NT2/D1 (cell line): ENCODE measurements around the gene CDYL.

Experiments
- SUZ12 ChIP-seq: IDR thresholded peaks from 2 replicates; pipeline ENCODE4 v1.6.1; 2011; ENCODE audit not compliant: insufficient read length, insufficient read depth; ENCODE audit errors: extremely low read depth
- YY1 ChIP-seq: IDR thresholded peaks from 2 replicates; pipeline ENCODE4 v1.6.1; 2011; ENCODE audit not compliant: insufficient read length, insufficient read depth

DNA sequence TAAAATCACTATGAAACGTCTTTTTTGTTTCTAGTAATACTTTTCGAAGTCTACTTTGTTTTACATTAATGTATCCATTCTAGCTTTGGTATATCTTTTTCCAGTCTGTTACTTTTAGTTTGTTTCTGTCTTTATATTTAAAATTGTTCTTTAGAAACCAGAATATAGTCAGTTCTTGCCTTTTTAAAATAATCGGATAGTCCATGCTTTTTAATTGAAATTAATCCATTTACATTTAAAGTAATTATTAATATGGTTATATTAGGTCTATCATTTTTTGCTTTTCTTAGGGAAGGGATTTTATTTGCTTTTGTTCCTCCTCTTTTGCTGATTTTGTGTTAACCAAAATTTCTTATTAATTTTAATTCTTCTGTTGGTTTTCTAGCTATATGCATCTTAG, 23.7 kb downstream of the CDYL start:
- TF ChIP-seq SUZ12 (no peak), YY1 (no peak)
